HL-60 (cell line): ENCODE results near the gene NR2F1-AS1.

Experiments
- DNase-seq, 2 experiments: peaks; one replicate each; pipeline ENCODE4 v3.0.0-alpha.2; 2010 to 2020; ENCODE audit warnings: low read depth in 1 of 2, low spot score in 1 of 2
- H3K27ac ChIP-seq: fragments of 250-450 bp; sonication (Bioruptor Pico); replicated peaks from 2 replicates; pipeline ENCODE4 v1.5.1; 2020; ENCODE audit warnings: mild to moderate bottlenecking, moderate library complexity
- H3K27me3 ChIP-seq: fragments of 250-450 bp; sonication (Bioruptor Pico); 2 replicates; pipeline ENCODE4 v1.5.1; 2021; ENCODE audit warnings: mild to moderate bottlenecking, moderate library complexity; ENCODE audit not compliant: insufficient read depth, poor library complexity, severe bottlenecking
- H3K4me3 ChIP-seq: replicated peaks from 2 replicates; pipeline ENCODE4 v1.5.1; 2011; ENCODE audit warnings: mild to moderate bottlenecking, control low read depth, low read length; ENCODE audit not compliant: insufficient read depth
- GABPA ChIP-seq: IDR thresholded peaks from 2 replicates; pipeline ENCODE4 v1.6.1; 2012; ENCODE audit warnings: low read depth
- POLR2AphosphoS5 ChIP-seq: IDR thresholded peaks from 2 replicates; pipeline ENCODE4 v1.6.1; 2012; ENCODE audit warnings: low read depth
- SPI1 ChIP-seq: IDR thresholded peaks from 2 replicates; pipeline ENCODE4 v1.6.1; 2012; ENCODE audit warnings: low read depth, mild to moderate bottlenecking, borderline replicate concordance
- TF ChIP-seq, protein P1 (sequence below): IDR thresholded peaks from one replicate; pipeline ENCODE4 v1.5.1; 2011; ENCODE audit warnings: low read length, control low read depth, inconsistent platforms; ENCODE audit not compliant: insufficient read depth
- TF ChIP-seq, protein P2 (sequence below): IDR thresholded peaks from 2 replicates; pipeline ENCODE4 v1.6.1; 2012; ENCODE audit warnings: low read depth; ENCODE audit not compliant: insufficient replicate concordance

Gene NR2F1-AS1

DNA sequence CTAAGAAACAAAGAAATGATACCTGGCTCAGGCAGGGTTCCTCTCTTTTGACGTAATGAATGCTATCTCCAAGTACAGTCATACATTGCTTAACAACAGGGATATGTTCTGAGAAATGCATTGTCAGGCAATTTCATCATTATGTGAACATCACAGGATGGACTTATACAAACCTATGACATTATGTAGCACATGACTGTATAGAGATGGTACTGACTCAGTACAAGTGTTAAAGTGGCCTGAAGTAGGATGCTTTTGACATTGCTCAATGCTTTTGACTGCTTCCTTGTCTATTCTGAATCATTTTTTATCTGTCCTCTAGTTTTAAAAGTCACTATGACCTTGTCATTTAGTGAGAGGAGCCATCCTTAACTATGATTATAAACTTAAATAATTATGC lies 147.6 kb downstream of the NR2F1-AS1 start:
- H3K27ac ChIP-seq = no peak overlapping the region
- no peaks in the 10 kb centered on the region for H3K27me3 ChIP-seq
- H3K4me3 ChIP-seq = no peak overlapping the region
- DNase-seq = no peak
- TF ChIP-seq GABPA = no peak
- TF ChIP-seq, protein P1, sequence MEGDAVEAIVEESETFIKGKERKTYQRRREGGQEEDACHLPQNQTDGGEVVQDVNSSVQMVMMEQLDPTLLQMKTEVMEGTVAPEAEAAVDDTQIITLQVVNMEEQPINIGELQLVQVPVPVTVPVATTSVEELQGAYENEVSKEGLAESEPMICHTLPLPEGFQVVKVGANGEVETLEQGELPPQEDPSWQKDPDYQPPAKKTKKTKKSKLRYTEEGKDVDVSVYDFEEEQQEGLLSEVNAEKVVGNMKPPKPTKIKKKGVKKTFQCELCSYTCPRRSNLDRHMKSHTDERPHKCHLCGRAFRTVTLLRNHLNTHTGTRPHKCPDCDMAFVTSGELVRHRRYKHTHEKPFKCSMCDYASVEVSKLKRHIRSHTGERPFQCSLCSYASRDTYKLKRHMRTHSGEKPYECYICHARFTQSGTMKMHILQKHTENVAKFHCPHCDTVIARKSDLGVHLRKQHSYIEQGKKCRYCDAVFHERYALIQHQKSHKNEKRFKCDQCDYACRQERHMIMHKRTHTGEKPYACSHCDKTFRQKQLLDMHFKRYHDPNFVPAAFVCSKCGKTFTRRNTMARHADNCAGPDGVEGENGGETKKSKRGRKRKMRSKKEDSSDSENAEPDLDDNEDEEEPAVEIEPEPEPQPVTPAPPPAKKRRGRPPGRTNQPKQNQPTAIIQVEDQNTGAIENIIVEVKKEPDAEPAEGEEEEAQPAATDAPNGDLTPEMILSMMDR = no peak
- no peak for TF ChIP-seq SPI1
- TF ChIP-seq, protein P2, sequence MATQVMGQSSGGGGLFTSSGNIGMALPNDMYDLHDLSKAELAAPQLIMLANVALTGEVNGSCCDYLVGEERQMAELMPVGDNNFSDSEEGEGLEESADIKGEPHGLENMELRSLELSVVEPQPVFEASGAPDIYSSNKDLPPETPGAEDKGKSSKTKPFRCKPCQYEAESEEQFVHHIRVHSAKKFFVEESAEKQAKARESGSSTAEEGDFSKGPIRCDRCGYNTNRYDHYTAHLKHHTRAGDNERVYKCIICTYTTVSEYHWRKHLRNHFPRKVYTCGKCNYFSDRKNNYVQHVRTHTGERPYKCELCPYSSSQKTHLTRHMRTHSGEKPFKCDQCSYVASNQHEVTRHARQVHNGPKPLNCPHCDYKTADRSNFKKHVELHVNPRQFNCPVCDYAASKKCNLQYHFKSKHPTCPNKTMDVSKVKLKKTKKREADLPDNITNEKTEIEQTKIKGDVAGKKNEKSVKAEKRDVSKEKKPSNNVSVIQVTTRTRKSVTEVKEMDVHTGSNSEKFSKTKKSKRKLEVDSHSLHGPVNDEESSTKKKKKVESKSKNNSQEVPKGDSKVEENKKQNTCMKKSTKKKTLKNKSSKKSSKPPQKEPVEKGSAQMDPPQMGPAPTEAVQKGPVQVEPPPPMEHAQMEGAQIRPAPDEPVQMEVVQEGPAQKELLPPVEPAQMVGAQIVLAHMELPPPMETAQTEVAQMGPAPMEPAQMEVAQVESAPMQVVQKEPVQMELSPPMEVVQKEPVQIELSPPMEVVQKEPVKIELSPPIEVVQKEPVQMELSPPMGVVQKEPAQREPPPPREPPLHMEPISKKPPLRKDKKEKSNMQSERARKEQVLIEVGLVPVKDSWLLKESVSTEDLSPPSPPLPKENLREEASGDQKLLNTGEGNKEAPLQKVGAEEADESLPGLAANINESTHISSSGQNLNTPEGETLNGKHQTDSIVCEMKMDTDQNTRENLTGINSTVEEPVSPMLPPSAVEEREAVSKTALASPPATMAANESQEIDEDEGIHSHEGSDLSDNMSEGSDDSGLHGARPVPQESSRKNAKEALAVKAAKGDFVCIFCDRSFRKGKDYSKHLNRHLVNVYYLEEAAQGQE = no peak
- TF ChIP-seq POLR2AphosphoS5 = no peak

DNA sequence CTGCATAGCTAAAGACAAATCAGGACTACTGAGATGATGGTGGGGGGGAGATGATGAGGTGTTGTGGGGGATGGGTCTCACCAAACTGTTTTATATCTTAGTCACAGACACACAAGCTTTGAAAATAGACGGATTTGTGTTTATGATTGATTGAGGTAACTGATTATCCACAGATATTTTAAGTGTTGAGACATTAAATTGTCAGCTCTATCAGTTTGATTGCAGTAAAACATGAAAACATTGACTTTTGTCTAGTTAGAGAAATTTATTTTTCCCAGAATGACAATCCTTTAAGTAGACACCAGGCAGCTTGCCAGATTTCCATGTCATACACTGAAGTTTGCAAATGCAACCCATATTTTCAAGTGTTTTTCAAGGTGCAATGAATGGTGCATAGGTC lies 149.8 kb downstream of the NR2F1-AS1 start:
- no peak overlapping the region for H3K4me3 ChIP-seq
- DNase-seq = no peak
- no peak overlapping the region for H3K27ac ChIP-seq
- TF ChIP-seq, protein P2 = no peak
- TF ChIP-seq, protein P1 = no peak
- TF ChIP-seq POLR2AphosphoS5 = no peak
- no peak for TF ChIP-seq GABPA
- TF ChIP-seq SPI1 = no peak
- no peaks in the 10 kb centered on the region for H3K27me3 ChIP-seq

DNA sequence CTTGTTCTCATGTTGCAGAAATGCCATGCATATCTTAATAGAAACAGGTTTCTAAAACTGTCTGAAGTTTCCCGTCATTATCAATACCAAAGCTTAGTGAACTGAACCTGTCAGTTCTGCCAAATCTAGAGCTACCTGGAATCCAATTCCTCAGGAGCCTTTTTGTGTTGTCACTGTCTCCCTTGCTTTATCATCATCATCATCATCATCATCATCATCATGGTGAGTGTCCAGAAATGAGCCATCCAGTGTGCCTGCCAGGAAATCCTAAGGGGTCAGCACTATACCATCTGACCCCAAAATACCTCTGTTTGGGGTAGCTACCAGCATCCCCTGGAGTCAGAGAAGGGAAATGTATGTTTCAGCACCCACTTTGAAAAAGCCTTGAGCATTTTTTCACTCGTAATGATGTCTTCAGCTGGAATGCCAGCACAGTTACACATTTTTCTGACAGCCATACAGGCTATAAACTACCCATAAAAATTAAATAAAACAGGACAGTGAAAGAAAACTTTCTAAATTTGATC lies 150.3 kb downstream of the NR2F1-AS1 start:
- no peak for TF ChIP-seq POLR2AphosphoS5
- TF ChIP-seq, protein P1 = no peak
- TF ChIP-seq SPI1 = no peak
- TF ChIP-seq, protein P2 = no peak
- no peak for TF ChIP-seq GABPA
- no peak overlapping the region for H3K4me3 ChIP-seq
- no peaks in the 10 kb centered on the region for H3K27me3 ChIP-seq
- DNase-seq = no peak
- no peak overlapping the region for H3K27ac ChIP-seq
